Tibial nerve (tissue), 4 donors: Measurements from ENCODE around the gene CUTA.

Experiments used
- CTCF ChIP-seq, 5 experiments: fragments of 200-600 bp in 3 of 5; fragments of 450-650 bp in 2 of 5; sonication (generic) in 3 of 5; IDR thresholded peaks; one replicate each; pipeline ENCODE4 v1.5.1; 2016 to 2019; ENCODE audit warnings: antibody characterized with exemption in 5 of 5, mild to moderate bottlenecking in 3 of 5, moderate library complexity in 2 of 5
- EP300 ChIP-seq, 2 donors: sonication (generic); formaldehyde crosslinking; IDR thresholded peaks; one replicate each; pipeline ENCODE4 v1.6.1; 2017; ENCODE audit warnings: antibody characterized with exemption in 2 of 2, mild to moderate bottlenecking in 1 of 2
- POLR2A ChIP-seq, 2 donors: fragments of 450-650 bp; IDR thresholded peaks; one replicate each; pipeline ENCODE4 v1.6.1; 2017; ENCODE audit warnings: antibody characterized with exemption in 2 of 2, mild to moderate bottlenecking in 2 of 2, moderate library complexity in 2 of 2

- TF ChIP-seq CTCF (IDR thresholded peaks at IDR 0.05) = no peak
- TF ChIP-seq POLR2A (IDR thresholded peaks at IDR 0.05) = no peak
- no peak for TF ChIP-seq EP300 (IDR thresholded peaks at IDR 0.05)
These were observed 5.9 kb upstream of the CUTA start for GRCh38 chr6:33423777-33424176.
